K562 (cell line): ENCODE results near the gene SLC34A3. TPM values are rescaled to one million over a fixed set of nuclear protein-coding genes. Genes with fewer than 3 reads are reported as not detected.

Experiments
- BDP1 ChIP-seq: IDR thresholded peaks from 3 replicates; pipeline ENCODE4 v1.6.1; 2011; ENCODE audit not compliant: insufficient read length, insufficient read depth
- EP400 ChIP-seq: fragments of 450-650 bp; IDR thresholded peaks from 2 replicates; pipeline ENCODE4 v1.6.1; 2017; ENCODE audit warnings: antibody characterized with exemption, mild to moderate bottlenecking, moderate library complexity
- ETS2 ChIP-seq: IDR thresholded peaks from 2 replicates; pipeline ENCODE4 v1.6.1; 2016; ENCODE audit warnings: borderline replicate concordance, missing genetic modification characterization, mild to moderate bottlenecking, moderate library complexity, missing compliant biosample characterization; ENCODE audit not compliant: poor library complexity, severe bottlenecking
- MAFF ChIP-seq: IDR thresholded peaks from 2 replicates; pipeline ENCODE4 v1.6.1; 2012; ENCODE audit warnings: low read length, improper control_type of control experiment
- MCM3 ChIP-seq: fragments of 450-650 bp; IDR thresholded peaks from 2 replicates; pipeline ENCODE4 v1.6.1; 2016
- SMC3 ChIP-seq: conservative IDR thresholded peaks from 2 replicates; pipeline ENCODE4 v1.6.1; 2011; ENCODE audit warnings: low read depth, low read length, improper control_type of control experiment; ENCODE audit not compliant: insufficient read depth
- ZBTB8A ChIP-seq: fragments of 450-650 bp; IDR thresholded peaks from 2 replicates; pipeline ENCODE4 v1.6.1; 2018; ENCODE audit warnings: mild to moderate bottlenecking, moderate library complexity; ENCODE audit not compliant: partially characterized antibody
- ZFPM2 ChIP-seq: fragments of 250-450 bp; sonication (Bioruptor Pico); IDR thresholded peaks from 2 replicates; pipeline ENCODE4 v1.5.1; 2022; ENCODE audit warnings: mild to moderate bottlenecking
- ZNF212 ChIP-seq: fragments of 450-650 bp; formaldehyde crosslinking; IDR thresholded peaks from 2 replicates; pipeline ENCODE4 v1.4.0; 2020; ENCODE audit warnings: mild to moderate bottlenecking
- ZNF239 ChIP-seq: fragments of 250-450 bp; sonication (Bioruptor Pico); IDR thresholded peaks from 2 replicates; pipeline ENCODE4 v1.4.0; 2020; ENCODE audit warnings: mild to moderate bottlenecking
- ZNF282 ChIP-seq: sonication (generic); formaldehyde crosslinking; IDR thresholded peaks from 2 replicates; pipeline ENCODE4 v1.8.1; 2023; ENCODE audit warnings: missing genetic modification reagents
- ZNF507 ChIP-seq: conservative IDR thresholded peaks from 2 replicates; pipeline ENCODE4 v1.6.1; 2017; ENCODE audit warnings: missing genetic modification characterization, missing compliant biosample characterization
- ZNF699 ChIP-seq: fragments of 250-450 bp; sonication (Bioruptor Pico); IDR thresholded peaks from 2 replicates; pipeline ENCODE4 v1.8.0; 2021; ENCODE audit warnings: mild to moderate bottlenecking, moderate library complexity; ENCODE audit not compliant: insufficient replicate concordance
- polyA plus RNA-seq, 8 experiments: library from polyadenylated mRNA; depleted of rRNA in 4 of 8; stranded (reverse) in 5 of 8; unstranded in 3 of 8; fragments of >200 nt; fragmentation: Nextera tagmentation in 2 of 8; fragmentation: Illumina TruSeq in 1 of 8; extraction: Ambion mirVana in 2 of 8; extraction: Trizol in 1 of 8; gene quantifications; 2 replicates each; pipeline versions ENCODE4 v1.2.1 to v1.2.3, GENCODE V29; 2011 to 2014; ENCODE audit warnings: inconsistent platforms in 1 of 8, missing spikeins in 1 of 8
- total RNA-seq, 7 experiments: library from RNA; depleted of rRNA in 6 of 7; stranded (reverse); fragments of >200 nt in 6 of 7; fragmentation: Illumina TruSeq in 2 of 7; extraction: Trizol in 2 of 7; gene quantifications; 2 replicates each; pipeline versions ENCODE4 v1.2.1 to v1.2.3, GENCODE V29; 2011 to 2021; ENCODE audit warnings: low replicate concordance in 1 of 7
- TF ChIP-seq, protein P1 (sequence below): fragments of 450-650 bp; IDR thresholded peaks from 2 replicates; pipeline ENCODE4 v1.6.1; 2014; ENCODE audit warnings: low read depth, mild to moderate bottlenecking, moderate library complexity, borderline replicate concordance
- TF ChIP-seq, protein P2 (sequence below): fragments of 450-650 bp; IDR thresholded peaks from 2 replicates; pipeline ENCODE4 v1.6.1; 2016; ENCODE audit warnings: mild to moderate bottlenecking
- TF ChIP-seq, protein P3 (sequence below): fragments of 250-450 bp; sonication (Bioruptor Pico); IDR thresholded peaks from 2 replicates; pipeline ENCODE4 v1.4.0; 2020

SLC34A3 gene
- total and polyA plus RNA-seq, 9 of the 15 experiments (the other 6 are each of a cell fraction or from before 2014, with no cell fraction given): not detected

DNA sequence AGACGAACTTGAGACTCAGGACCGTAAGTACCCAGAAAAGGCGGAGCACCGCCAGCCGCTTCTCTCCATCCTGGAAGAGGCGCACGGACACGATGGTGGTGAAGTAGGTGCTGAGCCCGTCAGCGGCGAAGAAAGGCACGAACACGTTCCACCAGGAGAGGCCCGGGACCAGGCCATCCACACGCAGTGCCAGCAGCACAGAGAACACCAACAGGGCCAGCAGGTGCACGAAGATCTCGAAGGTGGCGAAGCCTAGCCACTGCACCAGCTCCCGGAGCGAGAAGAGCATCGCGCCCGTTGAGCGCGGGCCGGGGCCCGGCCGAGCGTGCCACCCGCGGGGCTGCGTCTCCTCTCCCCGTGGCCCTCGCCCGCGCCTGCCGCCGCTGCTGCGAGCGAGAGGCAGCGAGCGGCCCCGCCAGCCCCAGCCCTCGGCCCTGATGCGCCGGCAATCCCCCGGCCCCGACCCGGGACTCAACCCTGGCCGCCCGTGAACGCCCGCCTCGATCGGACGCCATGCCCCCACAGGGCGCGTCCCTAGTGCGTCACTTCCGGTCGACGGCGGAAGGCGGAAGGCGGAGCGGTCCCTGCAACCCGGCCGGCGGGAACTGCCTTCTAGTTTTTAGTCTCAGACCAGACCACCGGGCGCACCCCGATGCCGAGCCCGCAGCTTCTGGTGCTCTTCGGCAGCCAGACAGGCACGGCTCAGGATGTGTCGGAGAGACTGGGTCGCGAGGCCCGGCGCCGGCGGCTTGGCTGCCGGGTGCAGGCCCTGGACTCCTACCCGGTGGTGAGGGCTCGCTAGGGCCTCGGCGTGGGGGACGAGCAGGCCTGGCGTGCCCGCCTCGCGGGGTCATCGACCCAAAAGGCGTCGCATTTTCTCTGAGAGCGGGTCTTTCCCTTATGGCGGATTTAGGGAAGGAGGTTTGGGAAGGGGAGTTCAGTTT, 25.3 kb upstream of the SLC34A3 start, which contains the start of the genes NDOR1 and TMEM203 (continued):
- TF ChIP-seq ZNF507 (tag) (no peak), ZBTB8A (no peak), SMC3 (no peak), EP400 (peak; percentile 89), ZNF212 (CRISPR knock-in tag) (no peak), MCM3 (no peak), ZNF239 (no peak), ZNF282 (no peak), ETS2 (tag) (no peak), ZFPM2 (CRISPR knock-in tag) (no peak), BDP1 (no peak), MAFF (no peak), ZNF699 (CRISPR knock-in tag) (no peak)
- TF ChIP-seq, protein P1, sequence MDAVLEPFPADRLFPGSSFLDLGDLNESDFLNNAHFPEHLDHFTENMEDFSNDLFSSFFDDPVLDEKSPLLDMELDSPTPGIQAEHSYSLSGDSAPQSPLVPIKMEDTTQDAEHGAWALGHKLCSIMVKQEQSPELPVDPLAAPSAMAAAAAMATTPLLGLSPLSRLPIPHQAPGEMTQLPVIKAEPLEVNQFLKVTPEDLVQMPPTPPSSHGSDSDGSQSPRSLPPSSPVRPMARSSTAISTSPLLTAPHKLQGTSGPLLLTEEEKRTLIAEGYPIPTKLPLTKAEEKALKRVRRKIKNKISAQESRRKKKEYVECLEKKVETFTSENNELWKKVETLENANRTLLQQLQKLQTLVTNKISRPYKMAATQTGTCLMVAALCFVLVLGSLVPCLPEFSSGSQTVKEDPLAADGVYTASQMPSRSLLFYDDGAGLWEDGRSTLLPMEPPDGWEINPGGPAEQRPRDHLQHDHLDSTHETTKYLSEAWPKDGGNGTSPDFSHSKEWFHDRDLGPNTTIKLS: peak; percentile 59; the same call in 1 of the 2 replicates
- TF ChIP-seq, protein P2, sequence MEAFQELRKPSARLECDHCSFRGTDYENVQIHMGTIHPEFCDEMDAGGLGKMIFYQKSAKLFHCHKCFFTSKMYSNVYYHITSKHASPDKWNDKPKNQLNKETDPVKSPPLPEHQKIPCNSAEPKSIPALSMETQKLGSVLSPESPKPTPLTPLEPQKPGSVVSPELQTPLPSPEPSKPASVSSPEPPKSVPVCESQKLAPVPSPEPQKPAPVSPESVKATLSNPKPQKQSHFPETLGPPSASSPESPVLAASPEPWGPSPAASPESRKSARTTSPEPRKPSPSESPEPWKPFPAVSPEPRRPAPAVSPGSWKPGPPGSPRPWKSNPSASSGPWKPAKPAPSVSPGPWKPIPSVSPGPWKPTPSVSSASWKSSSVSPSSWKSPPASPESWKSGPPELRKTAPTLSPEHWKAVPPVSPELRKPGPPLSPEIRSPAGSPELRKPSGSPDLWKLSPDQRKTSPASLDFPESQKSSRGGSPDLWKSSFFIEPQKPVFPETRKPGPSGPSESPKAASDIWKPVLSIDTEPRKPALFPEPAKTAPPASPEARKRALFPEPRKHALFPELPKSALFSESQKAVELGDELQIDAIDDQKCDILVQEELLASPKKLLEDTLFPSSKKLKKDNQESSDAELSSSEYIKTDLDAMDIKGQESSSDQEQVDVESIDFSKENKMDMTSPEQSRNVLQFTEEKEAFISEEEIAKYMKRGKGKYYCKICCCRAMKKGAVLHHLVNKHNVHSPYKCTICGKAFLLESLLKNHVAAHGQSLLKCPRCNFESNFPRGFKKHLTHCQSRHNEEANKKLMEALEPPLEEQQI: no peak
- TF ChIP-seq, protein P3, sequence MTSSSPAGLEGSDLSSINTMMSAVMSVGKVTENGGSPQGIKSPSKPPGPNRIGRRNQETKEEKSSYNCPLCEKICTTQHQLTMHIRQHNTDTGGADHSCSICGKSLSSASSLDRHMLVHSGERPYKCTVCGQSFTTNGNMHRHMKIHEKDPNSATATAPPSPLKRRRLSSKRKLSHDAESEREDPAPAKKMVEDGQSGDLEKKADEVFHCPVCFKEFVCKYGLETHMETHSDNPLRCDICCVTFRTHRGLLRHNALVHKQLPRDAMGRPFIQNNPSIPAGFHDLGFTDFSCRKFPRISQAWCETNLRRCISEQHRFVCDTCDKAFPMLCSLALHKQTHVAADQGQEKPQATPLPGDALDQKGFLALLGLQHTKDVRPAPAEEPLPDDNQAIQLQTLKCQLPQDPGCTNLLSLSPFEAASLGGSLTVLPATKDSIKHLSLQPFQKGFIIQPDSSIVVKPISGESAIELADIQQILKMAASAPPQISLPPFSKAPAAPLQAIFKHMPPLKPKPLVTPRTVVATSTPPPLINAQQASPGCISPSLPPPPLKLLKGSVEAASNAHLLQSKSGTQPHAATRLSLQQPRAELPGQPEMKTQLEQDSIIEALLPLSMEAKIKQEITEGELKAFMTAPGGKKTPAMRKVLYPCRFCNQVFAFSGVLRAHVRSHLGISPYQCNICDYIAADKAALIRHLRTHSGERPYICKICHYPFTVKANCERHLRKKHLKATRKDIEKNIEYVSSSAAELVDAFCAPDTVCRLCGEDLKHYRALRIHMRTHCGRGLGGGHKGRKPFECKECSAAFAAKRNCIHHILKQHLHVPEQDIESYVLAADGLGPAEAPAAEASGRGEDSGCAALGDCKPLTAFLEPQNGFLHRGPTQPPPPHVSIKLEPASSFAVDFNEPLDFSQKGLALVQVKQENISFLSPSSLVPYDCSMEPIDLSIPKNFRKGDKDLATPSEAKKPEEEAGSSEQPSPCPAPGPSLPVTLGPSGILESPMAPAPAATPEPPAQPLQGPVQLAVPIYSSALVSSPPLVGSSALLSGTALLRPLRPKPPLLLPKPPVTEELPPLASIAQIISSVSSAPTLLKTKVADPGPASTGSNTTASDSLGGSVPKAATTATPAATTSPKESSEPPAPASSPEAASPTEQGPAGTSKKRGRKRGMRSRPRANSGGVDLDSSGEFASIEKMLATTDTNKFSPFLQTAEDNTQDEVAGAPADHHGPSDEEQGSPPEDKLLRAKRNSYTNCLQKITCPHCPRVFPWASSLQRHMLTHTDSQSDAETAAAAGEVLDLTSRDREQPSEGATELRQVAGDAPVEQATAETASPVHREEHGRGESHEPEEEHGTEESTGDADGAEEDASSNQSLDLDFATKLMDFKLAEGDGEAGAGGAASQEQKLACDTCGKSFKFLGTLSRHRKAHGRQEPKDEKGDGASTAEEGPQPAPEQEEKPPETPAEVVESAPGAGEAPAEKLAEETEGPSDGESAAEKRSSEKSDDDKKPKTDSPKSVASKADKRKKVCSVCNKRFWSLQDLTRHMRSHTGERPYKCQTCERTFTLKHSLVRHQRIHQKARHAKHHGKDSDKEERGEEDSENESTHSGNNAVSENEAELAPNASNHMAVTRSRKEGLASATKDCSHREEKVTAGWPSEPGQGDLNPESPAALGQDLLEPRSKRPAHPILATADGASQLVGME: no peak
